Naive thymus-derived CD8-positive, alpha-beta T cell (primary cell): ENCODE results near the gene P3H3. TPM values are rescaled to one million over a fixed set of nuclear protein-coding genes. Genes with fewer than 3 reads are reported as not detected.

Experiments
- ATAC-seq, 2 donors: fragments of 150-1000 bp; cut with Tn5 transposase in 1 of 2; sonication (Bioruptor Pico), chemical (Tn5 transposase) in 1 of 2; 1 replicate in 1 of 2; 2 replicates in 1 of 2; pipeline ENCODE4 v1.10.0; 2021; ENCODE audit warnings: mild to moderate bottlenecking in 2 of 2, moderate library complexity in 2 of 2
- POLR2A ChIA-PET: fragments of 350-600 bp; sonication (Branson Sonifier 250); formaldehyde crosslinking; loops from one replicate; lab custom pipeline; 2021; ENCODE audit warnings: antibody characterized with exemption; lab: Charles Lee
- DNase-seq, 10 donors: peaks; one replicate each; pipeline versions ENCODE4 v3.0.0 to v3.0.0-alpha.2; 2020 to 2022
- H3K27ac Mint-ChIP-seq, 10 donors: one replicate each; pipeline ENCODE4 v1.8.0; 2020 to 2022; ENCODE audit warnings: mild to moderate bottlenecking in 10 of 10, mixed read lengths in 10 of 10, moderate library complexity in 4 of 10, inconsistent platforms in 1 of 10
- H3K27me3 Mint-ChIP-seq, 5 donors: one replicate each; pipeline ENCODE4 v1.8.0; 2021 to 2022; ENCODE audit warnings: mixed read lengths in 5 of 5
- H3K36me3 Mint-ChIP-seq, 3 donors: one replicate each; pipeline ENCODE4 v1.8.0; 2020 to 2022; ENCODE audit warnings: mixed read lengths in 3 of 3, mild to moderate bottlenecking in 2 of 3, inconsistent platforms in 1 of 3
- H3K4me1 Mint-ChIP-seq, 4 donors: one replicate each; pipeline ENCODE4 v1.8.0; 2021 to 2022; ENCODE audit warnings: mixed read lengths in 4 of 4
- H3K4me3 Mint-ChIP-seq, 10 donors: one replicate each; pipeline ENCODE4 v1.8.0; 2020 to 2022; ENCODE audit warnings: mild to moderate bottlenecking in 10 of 10, mixed read lengths in 10 of 10, moderate library complexity in 6 of 10, inconsistent platforms in 1 of 10
- H3K9me3 Mint-ChIP-seq, 9 donors: one replicate each; pipeline ENCODE4 v1.8.0; 2020 to 2022; ENCODE audit warnings: mixed read lengths in 9 of 9, mild to moderate bottlenecking in 3 of 9, inconsistent platforms in 1 of 9, moderate library complexity in 1 of 9
- polyA plus RNA-seq, 3 donors: library from polyadenylated mRNA; unstranded; fragments of 300-500 nt; fragmentation: Illumina TruSeq; gene quantifications; one replicate each; pipeline ENCODE4 v1.2.3, GENCODE V29; 2021
- total RNA-seq, 8 experiments: library from RNA in 2 of 8; stranded (reverse) in 2 of 8; gene quantifications; one replicate each; pipeline ENCODE4 v1.2.3 and lab custom pipeline; 2021 to 2026

The P3H3 gene
- total and polyA plus RNA-seq, 5 experiments from 2014 or later, result 0.42 to 9.7 (median 0.73) TPM

DNA sequence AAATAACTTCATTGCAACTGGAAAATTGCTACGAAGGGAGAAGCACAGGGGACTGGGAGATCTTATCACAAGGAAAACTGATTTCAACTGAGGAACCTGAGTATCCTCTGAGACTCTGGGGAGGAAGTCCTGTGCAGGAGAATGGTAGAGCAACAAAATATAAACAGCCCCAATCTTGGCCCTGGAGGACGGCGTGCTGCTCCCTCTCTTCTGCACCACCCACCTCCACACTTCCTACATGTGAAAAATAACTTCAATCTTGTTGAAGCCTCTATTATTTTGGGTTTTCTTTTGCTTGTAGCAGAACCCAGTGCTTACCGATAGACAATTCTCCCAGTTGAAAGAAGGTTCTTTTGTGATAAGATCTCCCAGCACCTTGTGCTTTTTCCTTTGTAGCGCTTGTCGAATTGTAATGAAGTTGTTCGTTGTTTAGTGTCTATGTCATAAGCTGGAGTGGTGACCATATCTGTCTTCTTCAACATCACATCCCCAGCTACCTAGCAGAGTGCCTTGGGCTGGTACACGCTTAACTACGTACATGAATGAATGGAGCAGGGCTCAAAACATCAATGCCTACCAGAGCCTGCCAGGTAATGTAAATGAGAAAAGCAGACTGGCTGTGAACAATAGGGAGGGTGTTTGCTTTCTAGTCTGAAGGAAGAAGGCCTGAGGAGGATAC lies 41.7 kb upstream of the P3H3 start:
- DNase-seq (peak in 3 of 10 donors; percentile 44 to 62 (median 58)), ATAC-seq (peak; percentile 76 to 93)
- H3K4me3 Mint-ChIP-seq, result peak overlapping the region; percentile 11 to 65 (median 39)
- H3K4me1 Mint-ChIP-seq, result peaks cover 15 to 40% (median 32%) of the 10 kb centered on the region in 4 donors
- POLR2A ChIA-PET, result interaction anchor here (0.5 to 1.4 kb wide), 5 partner anchors 13 to 91 kb away, joined by 3 to 5 read pairs (median 3); partner anchors contain the start of gene MLF2
- peak overlapping the region; percentile 52 to 91 (median 83) for H3K27ac Mint-ChIP-seq
- H3K27me3 Mint-ChIP-seq, result no peaks in the 10 kb centered on the region
- no peaks in the 10 kb centered on the region for H3K9me3 Mint-ChIP-seq
- no peaks in the 10 kb centered on the region for H3K36me3 Mint-ChIP-seq

- Mint-ChIP-seq H3K4me3 (peak overlapping the region in 3 of 10 donors; percentile 44 to 54 (median 45)), H3K27me3 (peaks cover 0 to 2% (median 0%) of the 10 kb centered on the region in 5 donors), H3K27ac (peak overlapping the region in 8 of 10 donors; percentile 66 to 91 (median 88)), H3K4me1 (peaks cover 21 to 47% (median 39%) of the 10 kb centered on the region in 4 donors), H3K36me3 (no peaks in the 10 kb centered on the region), H3K9me3 (no peaks in the 10 kb centered on the region)
- DNase-seq (no peak), ATAC-seq (no peak)
- POLR2A ChIA-PET, result interaction anchor here (0.7 to 1.4 kb wide), 5 partner anchors 13 to 344 kb away, joined by 3 to 6 read pairs (median 5); no protein-coding TSS in a partner anchor
These were observed 40.9 kb upstream of the P3H3 start for GRCh38 chr12:6787309-6787708.

DNA sequence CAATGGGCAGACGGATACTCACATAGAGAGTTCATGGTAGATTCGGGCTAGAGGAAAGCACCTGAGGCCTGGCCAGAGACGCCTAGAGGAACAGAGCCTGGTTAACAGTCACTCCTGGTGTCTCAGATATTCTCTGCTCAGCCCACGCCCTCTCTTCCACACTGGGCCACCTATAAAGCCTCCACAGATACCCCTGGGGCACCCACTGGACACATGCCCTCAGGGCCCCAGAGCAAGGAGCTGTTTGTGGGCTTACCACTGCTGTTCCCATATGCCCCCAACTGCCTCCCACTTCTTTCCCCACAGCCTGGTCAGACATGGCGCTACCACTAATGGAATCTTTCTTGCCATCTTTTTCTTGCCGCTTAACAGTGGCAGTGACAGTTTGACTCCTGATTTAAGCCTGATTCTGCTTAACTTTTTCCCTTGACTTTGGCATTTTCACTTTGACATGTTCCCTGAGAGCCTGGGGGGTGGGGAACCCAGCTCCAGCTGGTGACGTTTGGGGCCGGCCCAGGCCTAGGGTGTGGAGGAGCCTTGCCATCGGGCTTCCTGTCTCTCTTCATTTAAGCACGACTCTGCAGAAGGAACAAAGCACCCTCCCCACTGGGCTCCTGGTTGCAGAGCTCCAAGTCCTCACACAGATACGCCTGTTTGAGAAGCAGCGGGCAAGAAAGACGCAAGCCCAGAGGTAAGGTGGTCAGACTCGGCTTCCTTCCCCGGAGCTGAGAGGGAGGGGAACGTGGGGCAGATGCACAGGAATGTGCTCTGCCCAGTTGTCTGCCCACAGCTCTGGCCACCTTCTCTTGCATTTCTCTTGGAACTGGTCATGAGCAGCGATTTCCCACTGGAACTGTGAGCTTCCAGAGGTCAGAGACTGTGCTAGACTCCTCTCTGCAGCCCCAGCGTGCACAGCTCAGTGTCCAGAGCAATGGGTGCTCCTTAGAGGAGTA lies 39.0 kb upstream of the P3H3 start, which contains the start of gene CD4:
Gene CD4, plus strand, starts transcription at position 557 of the 953 bp plus-strand sequence. CDS start 10,611 bp downstream, outside the sequence.
- POLR2A ChIA-PET, result interaction anchor here (0.5 to 1.2 kb wide), 2 partner anchors 36 to 39 kb away, joined by 3 read pairs; partner anchors contain the start of genes MLF2 and P3H3
- Mint-ChIP-seq H3K9me3 (no peaks in the 10 kb centered on the region), H3K36me3 (no peaks in the 10 kb centered on the region), H3K4me3 (peak within 1 kb of the TSS in 6 of 10 donors; percentile 6 to 65 (median 29)), H3K4me1 (peaks cover 30 to 60% (median 53%) of the 10 kb centered on the region in 4 donors), H3K27me3 (peaks cover 0 to 2% (median 0%) of the 10 kb centered on the region in 5 donors), H3K27ac (peak within 1 kb of the TSS in 7 of 10 donors; percentile 35 to 84 (median 40))
- no peak for ATAC-seq
- no peak for DNase-seq

GRCh38 chr12:6790496-6791150 lies 37.6 kb upstream of the P3H3 start:
- Mint-ChIP-seq H3K4me1 (peaks cover 30 to 59% (median 50%) of the 10 kb centered on the region in 4 donors), H3K4me3 (peak overlapping the region in 1 of 10 donors; percentile 60), H3K27ac (peak overlapping the region in 1 of 10 donors; percentile 78), H3K9me3 (no peaks in the 10 kb centered on the region), H3K27me3 (peaks cover 0 to 5% (median 0%) of the 10 kb centered on the region in 5 donors), H3K36me3 (no peaks in the 10 kb centered on the region)
- ATAC-seq (no peak), DNase-seq (no peak)
- POLR2A ChIA-PET, result interaction anchor here (1.2 kb wide), 1 partner anchor 38 kb away, joined by 3 read pairs; the partner anchor contains the start of gene MLF2

- POLR2A ChIA-PET, result interaction anchor here (0.8 to 2.7 kb wide), 7 partner anchors 9 to 160 kb away, joined by 3 to 14 read pairs (median 4); partner anchors contain the start of genes C12orf57, MLF2, PTMS and RNU7-1
- H3K36me3 Mint-ChIP-seq, result no peaks in the 10 kb centered on the region
- no peaks in the 10 kb centered on the region for H3K9me3 Mint-ChIP-seq
- H3K4me1 Mint-ChIP-seq, result peaks cover 21 to 50% (median 39%) of the 10 kb centered on the region in 4 donors
- DNase-seq, result no peak
- peaks cover 0 to 9% (median 0%) of the 10 kb centered on the region in 5 donors for H3K27me3 Mint-ChIP-seq
- peak overlapping the region in 9 of 10 donors; percentile 24 to 86 (median 72) for H3K27ac Mint-ChIP-seq
- H3K4me3 Mint-ChIP-seq, result peak overlapping the region; percentile 29 to 83 (median 65)
- peak; percentile 19 to 28 for ATAC-seq
These were observed 36.2 kb upstream of the P3H3 start for GRCh38 chr12:6791931-6792520.

DNA sequence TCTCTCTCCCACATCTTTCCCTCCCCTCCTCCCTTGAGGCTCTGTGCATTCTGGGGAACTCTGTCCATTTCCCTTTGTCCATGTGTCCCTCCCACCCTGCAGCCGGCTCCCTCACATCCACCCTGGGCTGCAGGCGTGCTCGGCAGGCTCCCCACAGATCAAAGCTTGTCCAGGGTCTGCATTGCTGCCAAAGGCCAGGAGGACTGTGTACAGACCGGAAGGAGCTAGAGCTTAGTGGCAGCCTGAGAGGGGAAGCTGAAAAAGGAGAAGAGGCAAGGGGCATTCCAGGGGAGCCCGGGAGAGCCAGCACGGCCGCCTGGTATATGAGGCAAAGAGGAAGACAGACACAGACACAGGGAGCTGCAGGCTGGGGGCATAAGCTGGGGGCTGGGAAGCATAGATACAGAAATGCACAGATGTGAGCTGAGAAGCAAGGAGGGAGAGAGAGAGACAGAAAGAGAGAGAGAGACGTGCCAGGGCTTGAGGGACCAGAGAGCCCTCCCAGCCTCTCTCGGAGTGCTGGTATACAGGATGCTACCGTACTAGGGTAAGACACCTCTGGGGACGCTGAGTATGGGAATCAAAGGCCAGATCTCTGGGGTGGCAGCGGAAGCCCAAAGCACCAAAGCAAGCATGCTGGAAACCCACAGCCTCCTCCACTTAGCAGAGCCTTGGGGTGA lies 35.5 kb upstream of the P3H3 start:
- POLR2A ChIA-PET, result interaction anchor here (1.0 to 2.7 kb wide), 7 partner anchors 9 to 161 kb away, joined by 3 to 14 read pairs (median 4); partner anchors contain the start of genes C12orf57, MLF2, PTMS and RNU7-1
- peaks cover 20 to 46% (median 36%) of the 10 kb centered on the region in 4 donors for H3K4me1 Mint-ChIP-seq
- H3K4me3 Mint-ChIP-seq, result peak overlapping the region; percentile 29 to 83 (median 70)
- DNase-seq (peak; percentile 17 to 77 (median 54)), ATAC-seq (peak; percentile 95 to 97)
- H3K27me3 Mint-ChIP-seq, result peaks cover 0 to 12% (median 0%) of the 10 kb centered on the region in 5 donors
- no peaks in the 10 kb centered on the region for H3K36me3 Mint-ChIP-seq
- peak overlapping the region; percentile 45 to 86 (median 74) for H3K27ac Mint-ChIP-seq
- no peaks in the 10 kb centered on the region for H3K9me3 Mint-ChIP-seq

GRCh38 chr12:6795088-6795487 lies 33.1 kb upstream of the P3H3 start:
- POLR2A ChIA-PET, result no interaction called here
- no peaks in the 10 kb centered on the region for H3K36me3 Mint-ChIP-seq
- DNase-seq (no peak), ATAC-seq (no peak)
- H3K4me1 Mint-ChIP-seq, result peaks cover 15 to 30% (median 23%) of the 10 kb centered on the region in 4 donors
- H3K9me3 Mint-ChIP-seq, result no peaks in the 10 kb centered on the region
- H3K27ac Mint-ChIP-seq, result peak overlapping the region in 1 of 10 donors; percentile 90
- H3K27me3 Mint-ChIP-seq, result peaks cover 0 to 32% (median 8%) of the 10 kb centered on the region in 5 donors
- H3K4me3 Mint-ChIP-seq, result no peak overlapping the region

DNA sequence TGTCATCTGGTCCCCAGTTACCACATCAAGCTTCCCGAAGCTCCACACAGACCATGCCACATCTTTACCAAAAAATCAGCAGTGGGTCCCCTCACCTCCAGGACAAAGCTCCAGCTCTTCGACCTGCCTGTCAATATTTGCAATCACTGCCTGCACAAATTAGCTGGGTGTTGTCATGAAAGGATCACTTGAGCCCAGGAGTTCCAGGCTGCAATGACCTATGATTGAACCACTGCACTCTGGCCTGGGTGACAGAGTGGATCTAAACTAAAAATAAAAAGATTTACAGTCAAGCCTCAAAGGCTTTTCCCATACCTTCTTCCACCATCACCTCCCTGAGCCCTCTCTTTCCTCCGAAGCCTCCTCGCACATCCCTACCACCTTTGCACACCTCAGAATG lies 31.6 kb upstream of the P3H3 start:
- Mint-ChIP-seq H3K9me3 (no peaks in the 10 kb centered on the region), H3K27ac (no peak overlapping the region), H3K4me1 (peaks cover 15 to 22% (median 21%) of the 10 kb centered on the region in 4 donors), H3K36me3 (no peaks in the 10 kb centered on the region), H3K4me3 (no peak overlapping the region), H3K27me3 (peaks cover 0 to 33% (median 9%) of the 10 kb centered on the region in 5 donors)
- ATAC-seq, result no peak
- no peak for DNase-seq
- POLR2A ChIA-PET, result interaction anchor here (0.5 kb wide), 1 partner anchor 347 kb away, joined by 4 read pairs; no protein-coding TSS in a partner anchor

GRCh38 chr12:6799147-6799546 lies 29.1 kb upstream of the P3H3 start:
- Mint-ChIP-seq H3K27me3 (peaks cover 0 to 33% (median 10%) of the 10 kb centered on the region in 5 donors), H3K9me3 (no peaks in the 10 kb centered on the region), H3K27ac (no peak overlapping the region), H3K4me3 (no peak overlapping the region), H3K36me3 (no peaks in the 10 kb centered on the region), H3K4me1 (peaks cover 0 to 2% (median 0%) of the 10 kb centered on the region in 4 donors)
- POLR2A ChIA-PET, result no interaction called here
- ATAC-seq (no peak), DNase-seq (no peak)

DNA sequence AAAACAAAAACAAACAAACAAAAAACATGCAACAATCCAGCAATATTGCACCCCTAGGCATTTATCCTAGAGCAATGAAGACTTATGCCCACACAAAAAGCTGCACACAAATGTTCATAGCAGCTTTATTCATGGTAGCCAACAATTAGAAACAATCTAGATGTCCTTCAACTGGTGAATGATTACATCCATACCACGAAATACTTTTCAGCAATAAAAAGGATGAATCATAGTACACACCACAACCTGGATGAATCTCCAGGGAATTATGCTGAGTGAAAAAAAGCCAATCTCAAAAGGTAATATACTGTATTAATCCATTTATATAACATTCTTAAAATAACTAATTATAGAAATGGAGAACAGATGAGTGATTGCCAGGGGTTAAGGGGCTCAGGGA lies 21.0 kb upstream of the P3H3 start:
- H3K9me3 Mint-ChIP-seq, result no peaks in the 10 kb centered on the region
- POLR2A ChIA-PET, result interaction anchor here (0.5 to 0.7 kb wide), 2 partner anchors 192 to 268 kb away, joined by 3 to 7 read pairs; no protein-coding TSS in a partner anchor
- H3K27me3 Mint-ChIP-seq, result peaks cover 0 to 2% (median 0%) of the 10 kb centered on the region in 5 donors
- H3K36me3 Mint-ChIP-seq, result no peaks in the 10 kb centered on the region
- no peak overlapping the region for H3K4me3 Mint-ChIP-seq
- DNase-seq (no peak), ATAC-seq (no peak)
- H3K27ac Mint-ChIP-seq, result no peak overlapping the region
- peaks cover 0 to 2% (median 0%) of the 10 kb centered on the region in 4 donors for H3K4me1 Mint-ChIP-seq
